GM12878 (cell line): ENCODE results near the gene P4HA2. TPM values are rescaled to one million over a fixed set of nuclear protein-coding genes. Genes with fewer than 3 reads are reported as not detected.
A peak's percentile ranks its signal among the peaks of the same experiment; 100 is the strongest.

ENCODE experiments used
- BCL11A ChIP-seq: IDR thresholded peaks from 2 replicates; pipeline ENCODE4 v1.6.1; 2011; ENCODE audit warnings: low read depth, low read length
- CEBPZ ChIP-seq: fragments of 150-350 bp; IDR thresholded peaks from 2 replicates; pipeline ENCODE4 v1.6.1; 2016; ENCODE audit warnings: low read depth, low read length
- CREB1 ChIP-seq: IDR thresholded peaks from 2 replicates; pipeline ENCODE4 v1.6.1; 2012; ENCODE audit warnings: low read depth, mild to moderate bottlenecking, inconsistent platforms
- ETV6 ChIP-seq, 2 experiments: fragments of 450-650 bp in 1 of 2; IDR thresholded peaks in 1 of 2; conservative IDR thresholded peaks in 1 of 2; 2 replicates each; pipeline ENCODE4 v1.6.1; 2014; ENCODE audit warnings: antibody characterized with exemption in 1 of 2, borderline replicate concordance in 1 of 2, low read depth in 1 of 2, mild to moderate bottlenecking in 1 of 2, moderate library complexity in 1 of 2
- GATAD2B ChIP-seq: fragments of 450-650 bp; conservative IDR thresholded peaks from 2 replicates; pipeline ENCODE4 v1.6.1; 2017; ENCODE audit warnings: low read depth, mild to moderate bottlenecking, moderate library complexity
- HCFC1 ChIP-seq: fragments of 150-350 bp; IDR thresholded peaks from 2 replicates; pipeline ENCODE4 v1.6.1; 2014; ENCODE audit warnings: low read length
- IKZF1 ChIP-seq: fragments of 450-650 bp; conservative IDR thresholded peaks from 2 replicates; pipeline ENCODE4 v1.6.1; 2017; ENCODE audit warnings: antibody characterized with exemption, mild to moderate bottlenecking
- MTA2 ChIP-seq: fragments of 450-650 bp; IDR thresholded peaks from 2 replicates; pipeline ENCODE4 v1.6.1; 2016; ENCODE audit warnings: low read depth, mild to moderate bottlenecking, moderate library complexity
- NFYA ChIP-seq: IDR thresholded peaks from 2 replicates; pipeline ENCODE4 v1.6.1; 2011; ENCODE audit warnings: low read depth, mild to moderate bottlenecking, low read length, improper control_type of control experiment, borderline replicate concordance
- NKRF ChIP-seq: fragments of 450-650 bp; conservative IDR thresholded peaks from 2 replicates; pipeline ENCODE4 v1.6.1; 2017; ENCODE audit warnings: mild to moderate bottlenecking, moderate library complexity
- PML ChIP-seq: IDR thresholded peaks from 2 replicates; pipeline ENCODE4 v1.6.1; 2012; ENCODE audit warnings: low read length, inconsistent platforms
- RAD51 ChIP-seq: fragments of 450-650 bp; IDR thresholded peaks from 2 replicates; pipeline ENCODE4 v1.6.1; 2016; ENCODE audit warnings: moderate library complexity, mild to moderate bottlenecking, inconsistent platforms
- RB1 ChIP-seq: fragments of 450-650 bp; formaldehyde crosslinking; IDR thresholded peaks from 2 replicates; pipeline ENCODE4 v1.6.1; 2017; ENCODE audit warnings: mild to moderate bottlenecking, borderline replicate concordance
- RELB ChIP-seq: fragments of 450-650 bp; IDR thresholded peaks from 2 replicates; pipeline ENCODE4 v1.6.1; 2017; ENCODE audit warnings: low read depth, mild to moderate bottlenecking, moderate library complexity
- REST ChIP-seq: IDR thresholded peaks from 2 replicates; pipeline ENCODE4 v1.6.1; 2012; ENCODE audit warnings: mild to moderate bottlenecking, low read depth, low read length
- TAF1 ChIP-seq: IDR thresholded peaks from 2 replicates; pipeline ENCODE4 v1.6.1; 2011; ENCODE audit warnings: mild to moderate bottlenecking, low read depth, low read length, borderline replicate concordance
- USF1 ChIP-seq: IDR thresholded peaks from 2 replicates; pipeline ENCODE4 v1.6.1; 2011; ENCODE audit warnings: borderline replicate concordance, low read depth, mild to moderate bottlenecking, moderate library complexity, mixed read lengths, low read length; ENCODE audit not compliant: insufficient read depth; ENCODE audit errors: extremely low read length
- polyA plus RNA-seq, 11 experiments: library from polyadenylated mRNA; depleted of rRNA in 4 of 11; unstranded in 6 of 11; stranded (reverse) in 5 of 11; fragments of >200 nt; fragmentation: Nextera tagmentation in 4 of 11; fragmentation: Illumina TruSeq in 1 of 11; extraction: Ambion mirVana in 4 of 11; extraction: Trizol in 1 of 11; gene quantifications; 1 replicate in 1 of 11; 2 replicates in 10 of 11; pipeline versions ENCODE4 v1.2.1 to v1.2.3, GENCODE V29; 2011 to 2016; ENCODE audit warnings: inconsistent platforms in 2 of 11, missing spikeins in 2 of 11, low read depth in 1 of 11
- total RNA-seq, 4 experiments: library from RNA; depleted of rRNA in 3 of 4; stranded (reverse); fragments of >200 nt in 3 of 4; fragmentation: Illumina TruSeq in 1 of 4; extraction: Trizol in 1 of 4; gene quantifications; 2 replicates each; pipeline versions ENCODE4 v1.2.1 to v1.2.3, GENCODE V29; 2013 to 2021

The P4HA2 gene
- total and polyA plus RNA-seq, 10 of the 15 experiments (the other 5 are each of a cell fraction or from before 2014, with no cell fraction given), result 4.7 to 10.9 (median 7.5) TPM

GRCh38 chr5:132205385-132206125 lies 22.1 kb downstream of the P4HA2 start (continued):
- no peak for TF ChIP-seq CEBPZ
- TF ChIP-seq GATAD2B, result no peak
- peak; percentile 64; the same call in 1 of the 2 replicates for TF ChIP-seq BCL11A
- peak; percentile 14; the same call in 1 of the 2 replicates for TF ChIP-seq RELB
- no peak for TF ChIP-seq REST
- TF ChIP-seq NFYA, result no peak
- TF ChIP-seq ETV6 (conservative IDR thresholded peaks at IDR 0.05 in 1 of 2, IDR thresholded peaks at IDR 0.05 in 1 of 2; ENCODE audit: borderline replicate concordance in 1 of 2, low read depth in 1 of 2), result no peak
- no peak for TF ChIP-seq CREB1
- TF ChIP-seq USF1, result no peak
- no peak for TF ChIP-seq PML
- no peak for TF ChIP-seq RAD51
- TF ChIP-seq NKRF, result no peak
- no peak for TF ChIP-seq TAF1
- no peak for TF ChIP-seq HCFC1
- TF ChIP-seq RB1, result no peak
- peak; percentile 43; the same call in 1 of the 2 replicates for TF ChIP-seq IKZF1
- no peak for TF ChIP-seq MTA2
